IPS-18a (cell line): Measurements from ENCODE around the gene SLC1A7.

ENCODE experiments used
- H3K27ac ChIP-seq: one replicate; pipeline ENCODE4 v1.5.1; 2013; ENCODE audit warnings: low read length
- H3K27me3 ChIP-seq: one replicate; pipeline ENCODE4 v1.6.1; 2013; ENCODE audit warnings: mild to moderate bottlenecking, low read length; ENCODE audit not compliant: control insufficient read depth, insufficient read depth
- H3K36me3 ChIP-seq: one replicate; pipeline ENCODE4 v1.6.1; 2013; ENCODE audit warnings: low read depth, low read length; ENCODE audit not compliant: control insufficient read depth
- H3K4me1 ChIP-seq: one replicate; pipeline ENCODE4 v1.6.1; 2013; ENCODE audit warnings: low read depth, low read length; ENCODE audit not compliant: control insufficient read depth
- H3K4me3 ChIP-seq: one replicate; pipeline ENCODE4 v1.5.1; 2013; ENCODE audit warnings: low read length
- H3K9ac ChIP-seq: one replicate; pipeline ENCODE4 v1.6.1; 2013; ENCODE audit warnings: mild to moderate bottlenecking, low read length, moderate library complexity
- H3K9me3 ChIP-seq: one replicate; pipeline ENCODE4 v1.6.1; 2013; ENCODE audit warnings: low read depth, low read length; ENCODE audit not compliant: control insufficient read depth

Gene SLC1A7

GRCh38 chr1:53140451-53140850, 2.0 kb downstream of the SLC1A7 start:
- H3K27ac ChIP-seq, result no peak overlapping the region

GRCh38 chr1:53139951-53140361, 2.5 kb downstream of the SLC1A7 start:
- Histone ChIP-seq H3K27ac (no peak overlapping the region), H3K4me3 (no peak overlapping the region), H3K9ac (no peak overlapping the region), H3K4me1 (no peaks in the 10 kb centered on the region), H3K36me3 (no peaks in the 10 kb centered on the region), H3K9me3 (peaks cover 7% of the 10 kb centered on the region), H3K27me3 (no peaks in the 10 kb centered on the region)

More at GRCh38 chr1:53140451-53140850, 2.0 kb downstream of the SLC1A7 start:
- H3K4me3 ChIP-seq, result no peak overlapping the region
- no peaks in the 10 kb centered on the region for H3K4me1 ChIP-seq
- H3K27me3 ChIP-seq, result no peaks in the 10 kb centered on the region
- H3K9ac ChIP-seq, result no peak overlapping the region
- no peaks in the 10 kb centered on the region for H3K36me3 ChIP-seq
- H3K9me3 ChIP-seq, result peaks cover 7% of the 10 kb centered on the region

DNA sequence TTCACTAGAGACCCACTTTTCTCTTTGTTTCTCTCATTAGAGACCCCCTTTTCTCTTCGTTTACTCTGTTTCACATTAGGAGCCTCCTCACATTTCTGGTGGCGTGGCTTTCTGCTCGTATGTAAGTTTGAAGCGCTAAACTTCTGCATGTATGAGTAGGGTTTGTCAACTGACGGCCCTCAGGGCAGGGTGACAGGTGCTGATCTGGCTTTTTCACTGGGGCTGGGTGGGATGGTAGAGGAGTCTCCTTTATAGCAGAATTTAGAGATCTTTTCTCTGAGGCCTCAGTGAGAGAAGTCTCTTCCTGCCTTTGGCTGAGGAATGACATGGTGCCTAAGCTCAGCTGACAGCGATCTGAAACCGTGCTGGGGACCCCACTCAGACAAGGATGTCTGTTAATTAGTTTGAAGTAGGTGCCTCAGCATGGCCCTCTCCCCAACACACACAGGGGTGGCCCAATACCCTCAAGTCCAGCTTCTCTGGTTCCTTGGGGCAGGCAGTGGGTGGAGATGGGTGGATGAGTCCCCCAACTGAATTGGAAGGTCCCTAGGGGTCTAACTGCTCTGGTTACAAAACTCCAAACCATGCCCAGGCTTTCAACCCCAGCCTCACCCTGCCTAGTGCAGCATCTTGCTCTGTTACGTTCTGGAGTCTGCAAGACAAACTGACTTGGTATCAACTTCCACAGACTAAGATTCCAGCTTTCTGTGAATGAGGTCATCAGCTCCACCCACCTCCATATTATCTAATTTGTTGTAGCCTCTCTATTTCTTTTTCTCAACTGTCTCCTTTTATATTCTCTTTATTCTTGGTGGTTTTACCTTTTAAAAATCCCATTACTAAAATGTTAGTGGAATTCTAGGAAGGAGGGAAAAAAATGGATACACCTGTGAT, 3.2 kb downstream of the SLC1A7 start:
- H3K36me3 ChIP-seq, result no peaks in the 10 kb centered on the region
- H3K9ac ChIP-seq, result no peak overlapping the region
- no peaks in the 10 kb centered on the region for H3K4me1 ChIP-seq
- no peak overlapping the region for H3K4me3 ChIP-seq
- no peaks in the 10 kb centered on the region for H3K27me3 ChIP-seq
- H3K27ac ChIP-seq, result no peak overlapping the region
- peaks cover 7% of the 10 kb centered on the region for H3K9me3 ChIP-seq

GRCh38 chr1:53137729-53138128, 4.7 kb downstream of the SLC1A7 start:
- no peaks in the 10 kb centered on the region for H3K36me3 ChIP-seq
- no peak overlapping the region for H3K4me3 ChIP-seq
- H3K9me3 ChIP-seq, result peaks cover 7% of the 10 kb centered on the region
- no peak overlapping the region for H3K27ac ChIP-seq
- H3K27me3 ChIP-seq, result no peaks in the 10 kb centered on the region
- no peaks in the 10 kb centered on the region for H3K4me1 ChIP-seq
- H3K9ac ChIP-seq, result no peak overlapping the region

DNA sequence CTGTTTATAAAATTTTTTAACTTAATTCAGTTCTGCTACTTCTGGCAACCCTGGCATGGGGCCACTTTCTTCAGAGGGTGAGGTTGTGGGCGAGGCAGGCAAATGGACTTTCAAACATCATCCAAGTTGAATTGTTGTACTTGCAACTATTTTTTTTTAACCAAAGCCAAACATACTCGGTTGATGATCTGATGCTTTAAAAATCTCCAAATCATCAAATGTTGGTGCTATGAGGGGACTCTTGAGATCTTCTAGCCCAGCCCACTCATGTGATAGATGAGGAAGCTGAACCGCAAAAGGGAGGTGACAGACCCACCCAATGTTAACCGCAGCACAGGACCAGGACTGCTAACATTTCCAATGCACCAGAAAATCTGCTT, 6.7 kb downstream of the SLC1A7 start:
- H3K4me1 ChIP-seq, result no peaks in the 10 kb centered on the region
- H3K9ac ChIP-seq, result no peak overlapping the region
- H3K9me3 ChIP-seq, result peaks cover 7% of the 10 kb centered on the region
- no peak overlapping the region for H3K27ac ChIP-seq
- H3K36me3 ChIP-seq, result no peaks in the 10 kb centered on the region
- H3K4me3 ChIP-seq, result no peak overlapping the region
- H3K27me3 ChIP-seq, result no peaks in the 10 kb centered on the region

GRCh38 chr1:53134961-53135734, 7.3 kb downstream of the SLC1A7 start:
- Histone ChIP-seq H3K9ac (no peak overlapping the region), H3K27ac (no peak overlapping the region)

GRCh38 chr1:53134042-53134485, 8.4 kb downstream of the SLC1A7 start:
- Histone ChIP-seq H3K9me3 (peaks cover 7% of the 10 kb centered on the region), H3K27ac (no peak overlapping the region), H3K4me3 (no peak overlapping the region), H3K4me1 (no peaks in the 10 kb centered on the region), H3K27me3 (no peaks in the 10 kb centered on the region), H3K36me3 (no peaks in the 10 kb centered on the region), H3K9ac (no peak overlapping the region)

More at GRCh38 chr1:53134961-53135734, 7.3 kb downstream of the SLC1A7 start:
- H3K4me3 ChIP-seq, result no peak overlapping the region
- peaks cover 7% of the 10 kb centered on the region for H3K9me3 ChIP-seq
- H3K4me1 ChIP-seq, result no peaks in the 10 kb centered on the region
- no peaks in the 10 kb centered on the region for H3K27me3 ChIP-seq
- H3K36me3 ChIP-seq, result no peaks in the 10 kb centered on the region

DNA sequence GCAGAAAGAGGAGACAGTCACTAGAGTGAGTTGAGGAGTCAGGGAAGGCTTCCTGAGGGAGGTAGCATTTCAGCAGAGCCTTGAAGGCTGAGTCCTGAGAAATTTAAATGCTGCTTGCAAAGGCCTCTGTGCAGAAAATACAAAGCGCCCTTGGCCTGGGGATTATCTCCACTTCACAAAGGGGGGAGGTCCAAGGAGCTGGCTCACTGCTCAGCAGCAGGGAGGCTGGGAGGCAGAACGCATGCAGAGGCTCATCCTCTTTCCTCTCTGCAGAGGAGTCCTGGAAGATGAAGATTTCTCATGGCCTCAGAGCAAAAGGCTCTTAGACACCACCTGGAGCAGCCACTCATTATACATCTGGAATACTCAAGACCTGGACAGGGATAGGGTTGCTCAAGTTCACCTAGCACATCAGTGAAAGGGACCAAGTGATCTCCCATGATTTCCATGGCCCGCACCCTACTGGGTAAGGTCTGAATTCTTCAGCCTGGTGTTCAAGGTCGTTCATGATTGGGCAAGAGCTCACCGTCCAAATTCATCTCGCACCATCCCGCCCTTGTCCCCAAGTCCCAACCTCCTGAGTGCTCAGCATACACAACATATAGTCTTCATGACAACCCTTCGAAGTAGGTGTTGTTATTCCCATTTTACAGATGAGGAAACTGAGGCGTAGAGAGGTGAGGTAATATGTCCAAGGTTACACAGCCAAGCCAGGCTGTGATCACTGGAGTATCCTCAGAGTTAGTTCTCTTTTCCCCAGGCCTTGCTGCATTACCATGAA, 9.0 kb downstream of the SLC1A7 start:
- no peaks in the 10 kb centered on the region for H3K36me3 ChIP-seq
- H3K27me3 ChIP-seq, result no peaks in the 10 kb centered on the region
- peaks cover 7% of the 10 kb centered on the region for H3K9me3 ChIP-seq
- no peak overlapping the region for H3K4me3 ChIP-seq
- H3K9ac ChIP-seq, result no peak overlapping the region
- H3K27ac ChIP-seq, result no peak overlapping the region
- no peaks in the 10 kb centered on the region for H3K4me1 ChIP-seq

GRCh38 chr1:53132176-53132575, 10.3 kb downstream of the SLC1A7 start:
- no peak overlapping the region for H3K27ac ChIP-seq
- no peaks in the 10 kb centered on the region for H3K4me1 ChIP-seq
- no peaks in the 10 kb centered on the region for H3K27me3 ChIP-seq
- no peaks in the 10 kb centered on the region for H3K9me3 ChIP-seq
- H3K36me3 ChIP-seq, result no peaks in the 10 kb centered on the region
- H3K9ac ChIP-seq, result no peak overlapping the region
- no peak overlapping the region for H3K4me3 ChIP-seq

DNA sequence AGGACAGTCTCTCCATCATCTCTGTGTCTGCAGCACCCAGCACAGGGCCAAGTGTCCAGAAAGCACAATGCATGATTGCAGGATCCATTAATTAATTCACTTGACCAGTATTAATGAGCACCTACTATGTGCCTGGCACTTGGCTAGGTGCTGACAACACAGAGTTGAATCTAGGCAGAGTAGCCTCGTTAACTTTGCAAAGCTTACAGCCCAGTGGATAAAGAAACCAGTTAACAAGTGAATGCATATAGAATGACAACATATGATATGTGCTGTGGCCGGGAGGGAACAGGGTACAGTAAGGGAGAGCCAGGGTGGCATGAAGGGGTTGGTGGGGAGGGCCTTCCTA, 10.9 kb downstream of the SLC1A7 start:
- no peaks in the 10 kb centered on the region for H3K4me1 ChIP-seq
- no peaks in the 10 kb centered on the region for H3K36me3 ChIP-seq
- no peaks in the 10 kb centered on the region for H3K27me3 ChIP-seq
- H3K9me3 ChIP-seq, result no peaks in the 10 kb centered on the region
- no peak overlapping the region for H3K27ac ChIP-seq
- no peak overlapping the region for H3K9ac ChIP-seq
- H3K4me3 ChIP-seq, result no peak overlapping the region

DNA sequence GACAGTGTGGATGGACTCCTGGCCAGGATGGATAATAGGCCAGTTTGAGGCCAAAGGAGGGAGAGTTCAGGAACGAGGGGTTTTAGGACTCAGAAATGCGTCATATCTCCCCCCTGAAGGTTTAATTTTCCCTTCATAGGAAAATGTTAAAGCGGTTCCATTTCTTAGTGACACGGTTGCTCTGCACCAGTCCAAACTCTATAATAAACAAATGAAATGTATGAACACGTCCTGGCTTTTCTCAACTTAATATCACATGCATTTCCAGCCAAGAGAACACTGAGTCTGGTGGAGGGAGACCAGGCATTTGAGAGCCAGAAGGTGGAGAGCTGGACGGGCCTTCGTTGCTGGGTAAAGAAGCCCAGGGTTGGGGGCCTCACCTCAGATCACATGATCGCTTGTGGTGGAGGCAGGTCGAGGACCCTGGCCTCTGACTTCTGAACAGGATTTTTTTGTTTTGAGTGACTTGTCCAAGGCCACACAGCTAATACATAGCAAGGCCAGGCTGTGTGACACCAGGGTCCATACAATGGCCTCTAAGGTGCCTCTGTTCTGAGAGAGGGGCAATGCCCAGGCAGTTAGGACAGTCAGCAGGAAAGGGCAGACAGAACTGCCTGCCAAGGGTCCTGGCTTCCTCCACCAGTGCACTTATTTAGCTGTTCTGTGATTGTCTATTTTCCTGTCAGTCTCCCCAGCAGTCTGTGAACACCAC, 11.4 kb downstream of the SLC1A7 start:
- no peak overlapping the region for H3K27ac ChIP-seq
- no peaks in the 10 kb centered on the region for H3K36me3 ChIP-seq
- no peak overlapping the region for H3K4me3 ChIP-seq
- no peaks in the 10 kb centered on the region for H3K9me3 ChIP-seq
- no peaks in the 10 kb centered on the region for H3K27me3 ChIP-seq
- H3K4me1 ChIP-seq, result no peaks in the 10 kb centered on the region
- no peak overlapping the region for H3K9ac ChIP-seq
